HK-2 (cell line): ENCODE data around the gene TAF12.
"Not testable (repeated sequence)": the region's sequence is repeated elsewhere in the genome, so short reads cannot be mapped to it uniquely, and the experiment has no call there.

ENCODE experiments used
- DNase-seq: peaks from one replicate; pipeline ENCODE4 v3.0.0-alpha.2; 2018; ENCODE audit not compliant: unreplicated experiment

The TAF12 gene

DNA sequence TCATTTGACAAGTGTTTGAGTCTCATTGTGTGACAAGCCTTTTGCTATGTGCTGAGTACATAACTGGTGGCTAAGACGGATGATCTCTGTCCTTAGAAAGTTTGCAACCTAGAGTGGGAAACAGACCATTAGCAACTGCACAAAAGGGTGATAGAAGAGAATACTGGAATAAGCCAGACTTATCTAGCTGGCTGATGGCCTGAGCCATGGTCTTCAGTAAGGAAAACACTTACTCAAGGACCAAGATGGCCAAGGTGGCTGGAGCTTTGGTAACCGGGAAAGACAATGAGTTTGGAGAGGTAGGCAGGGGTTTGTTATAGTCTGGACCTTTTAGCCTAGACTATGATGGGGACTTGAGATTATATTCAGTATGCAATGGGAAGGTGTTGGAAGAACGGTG is 1.6 kb upstream of the TAF12 start:
- DNase-seq, result no peak

GRCh38 chr1:28642056-28642846 is 616 bp downstream of the TAF12 start:
- DNase-seq, result no peak

GRCh38 chr1:28640766-28641165 is 2.1 kb downstream of the TAF12 start:
- DNase-seq, result peak; percentile 10

DNA sequence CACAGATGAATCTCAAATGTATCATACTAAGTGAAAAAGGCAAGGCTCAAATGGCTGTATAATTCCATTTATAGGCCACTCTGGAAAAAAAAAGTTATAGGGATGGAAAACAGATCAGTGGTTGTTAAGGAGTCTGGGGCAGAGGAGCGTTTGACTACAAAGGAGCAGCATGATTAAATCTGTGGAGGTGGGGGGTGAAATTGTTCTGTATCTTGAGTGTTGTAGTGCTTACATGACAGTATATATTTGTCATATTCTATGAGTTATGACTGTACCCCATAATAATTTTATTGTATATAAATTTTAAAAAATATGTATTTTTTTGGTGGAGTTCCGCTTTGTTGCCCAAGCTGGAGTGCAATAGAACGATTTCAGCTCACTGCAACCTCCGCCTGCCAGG is 10.3 kb downstream of the TAF12 start:
- no peak for DNase-seq

- no peak for DNase-seq
Measured at GRCh38 chr1:28631713-28632112, 11.2 kb downstream of the TAF12 start.

GRCh38 chr1:28613175-28613574 is 29.7 kb downstream of the TAF12 start:
- no peak for DNase-seq

DNA sequence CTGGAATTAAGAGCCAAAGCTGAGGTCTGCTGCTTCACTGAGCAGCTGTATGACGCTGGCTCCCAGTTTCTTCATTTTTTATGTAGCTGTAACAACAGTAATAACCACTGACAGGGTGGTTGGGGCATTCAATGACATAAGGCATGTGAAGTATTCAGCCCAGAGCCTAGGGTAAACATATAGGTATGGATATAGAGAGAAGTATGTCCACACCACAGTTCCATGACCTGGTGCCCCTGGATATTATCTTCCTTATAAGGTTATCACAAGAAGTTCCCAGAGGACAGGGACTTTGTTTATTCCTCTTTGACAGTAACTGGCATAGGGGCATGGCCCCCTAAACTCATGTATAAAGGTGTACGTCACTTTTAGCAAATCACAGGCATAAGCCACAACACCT is 36.1 kb downstream of the TAF12 start:
- DNase-seq, result no peak

DNA sequence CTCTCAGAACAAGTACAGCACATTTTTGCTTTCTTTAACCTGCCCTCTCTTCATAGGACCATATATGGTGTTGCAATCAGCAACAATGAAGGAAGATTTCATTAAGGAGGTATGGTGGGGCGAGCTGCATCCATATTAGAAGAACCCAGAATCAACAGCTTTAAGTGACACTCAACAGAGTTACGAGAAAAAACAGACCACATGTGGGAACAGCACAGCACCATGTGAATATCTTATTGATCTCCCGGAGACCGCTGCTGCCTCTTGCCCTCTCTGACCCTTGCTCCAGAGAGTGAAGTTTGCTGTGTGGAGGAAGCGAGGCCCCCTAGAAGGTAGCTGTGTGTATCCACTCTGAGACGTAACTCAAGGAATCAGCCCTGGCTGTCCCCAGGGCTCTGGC is 37.9 kb downstream of the TAF12 start:
- no peak for DNase-seq

DNA sequence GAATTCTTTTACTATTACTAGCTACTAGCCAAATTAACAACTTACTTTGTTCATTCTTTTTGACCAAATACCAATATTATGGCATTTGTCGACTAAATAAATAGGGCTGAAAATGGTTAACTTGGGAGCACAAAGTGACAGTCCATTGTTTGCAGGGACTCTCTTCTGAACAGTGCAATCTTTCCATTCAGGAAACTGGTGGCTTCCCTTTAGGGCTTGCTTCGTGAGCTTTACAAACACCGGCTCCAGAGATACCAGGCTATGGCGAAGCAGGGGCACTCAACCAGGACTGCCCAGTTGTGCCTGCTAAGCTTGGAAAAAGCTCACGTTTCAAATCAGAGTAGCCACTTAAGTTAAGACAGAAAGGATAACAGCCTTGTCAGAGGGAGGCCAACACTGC is 38.5 kb downstream of the TAF12 start:
- no peak for DNase-seq

DNA sequence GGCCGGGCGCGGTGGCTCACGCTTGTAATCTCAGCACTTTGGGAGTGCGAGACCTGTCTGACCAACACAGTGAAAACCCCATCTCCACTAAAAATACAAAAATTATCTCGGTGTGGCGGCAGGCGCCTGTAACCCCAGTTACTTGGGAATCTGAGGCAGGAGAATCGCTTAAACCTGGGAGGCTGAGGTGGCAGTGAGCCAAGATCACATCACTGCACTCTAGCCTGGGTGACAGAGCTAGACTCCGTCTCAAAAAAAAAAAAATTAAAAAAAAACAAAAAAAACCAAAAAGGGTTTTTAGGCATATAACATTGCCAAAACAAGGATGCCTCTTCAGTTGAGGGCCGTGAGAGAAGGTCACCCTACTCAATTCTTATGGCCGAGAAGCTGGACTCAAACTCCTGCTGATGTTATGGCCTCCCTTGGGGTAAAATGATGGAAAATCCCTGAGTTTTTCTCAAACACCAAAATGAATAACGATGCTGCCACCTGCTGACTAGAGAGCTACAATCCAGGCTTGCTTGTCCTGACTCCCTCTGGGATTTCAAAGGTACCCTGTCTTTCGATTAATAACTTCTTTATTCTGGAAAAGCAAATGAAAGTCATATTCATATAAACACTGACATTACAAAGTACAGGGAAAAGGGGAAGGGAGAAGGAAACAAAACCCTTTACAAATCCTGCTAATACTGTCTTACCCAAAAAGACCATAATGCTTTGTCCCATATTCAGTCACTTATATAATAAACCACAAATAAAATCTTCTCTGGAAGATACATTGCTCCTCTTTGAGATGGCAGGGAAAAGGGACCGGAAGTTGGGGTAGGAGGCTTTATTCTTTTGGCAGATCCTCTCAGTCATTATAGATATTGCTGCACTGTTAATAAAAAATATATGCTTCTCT is 40.1 kb downstream of the TAF12 start:
- no peak for DNase-seq

DNA sequence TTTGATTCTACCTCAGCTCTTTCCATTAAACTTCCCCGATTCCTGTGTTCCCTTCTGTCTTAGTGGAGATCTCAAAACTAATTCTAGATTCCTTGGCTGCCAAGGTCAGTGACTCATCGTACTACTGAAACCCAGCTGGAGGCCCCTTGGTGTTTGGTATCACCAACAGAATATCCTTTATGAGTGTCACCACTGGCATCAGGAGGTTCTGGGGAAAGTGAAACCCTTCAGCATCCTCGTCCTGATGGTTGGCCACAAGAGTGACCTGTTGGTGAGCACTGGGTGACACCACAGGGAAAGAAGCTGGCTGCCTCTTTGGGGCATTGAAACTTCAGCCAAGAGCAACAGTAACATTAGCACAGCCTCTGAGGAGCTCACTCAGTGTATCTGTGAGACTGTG is 41.2 kb downstream of the TAF12 start:
- peak; percentile 69 for DNase-seq

GRCh38 chr1:28596276-28596675 is 46.6 kb downstream of the TAF12 start:
- not testable (repeated sequence) for DNase-seq

GRCh38 chr1:28595412-28596191 is 47.3 kb downstream of the TAF12 start:
- DNase-seq, result no peak

GRCh38 chr1:28594686-28595411 is 48.0 kb downstream of the TAF12 start:
- DNase-seq, result not testable (repeated sequence)

- not testable (repeated sequence) for DNase-seq
Measured at GRCh38 chr1:28593988-28594356, 48.9 kb downstream of the TAF12 start.

DNA sequence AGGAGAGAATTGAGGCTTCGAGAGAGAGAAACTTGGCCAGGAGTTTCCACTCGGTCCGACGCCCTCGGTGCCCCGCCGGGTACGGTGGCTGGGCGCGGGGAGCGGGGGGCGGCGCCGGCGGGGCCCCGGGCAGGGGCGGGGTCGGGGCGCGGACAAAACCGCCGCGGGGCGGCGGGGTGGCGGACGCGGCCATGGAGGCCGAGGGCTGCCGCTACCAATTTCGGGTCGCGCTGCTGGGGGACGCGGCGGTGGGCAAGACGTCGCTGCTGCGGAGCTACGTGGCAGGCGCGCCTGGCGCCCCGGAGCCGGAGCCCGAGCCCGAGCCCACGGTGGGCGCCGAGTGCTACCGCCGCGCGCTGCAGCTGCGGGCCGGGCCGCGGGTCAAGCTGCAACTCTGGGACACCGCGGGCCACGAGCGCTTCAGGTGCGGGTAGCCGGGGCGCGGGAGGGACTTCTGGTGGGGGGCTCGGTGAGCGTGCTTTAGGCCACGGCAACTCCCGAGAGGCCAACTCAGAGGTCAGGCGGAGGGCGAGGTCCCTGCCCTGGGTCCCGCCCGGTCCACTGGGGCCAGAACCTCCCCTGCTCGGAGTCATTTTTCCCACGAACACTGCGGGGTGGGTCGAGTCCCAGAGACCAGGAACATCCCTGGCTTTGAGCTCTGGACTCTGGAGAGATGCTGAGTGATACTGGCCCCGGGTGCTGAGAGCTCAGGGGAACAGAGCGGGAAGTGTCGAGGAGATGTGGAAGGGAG is 50.4 kb downstream of the TAF12 start:
- no peak for DNase-seq

- DNase-seq, result no peak
Measured at GRCh38 chr1:28591708-28592320, 51.1 kb downstream of the TAF12 start, which contains the start of gene RAB42. RAB42 (plus strand) TSS chr1:28592265; CDS start chr1:28592512, 247 bp downstream.

GRCh38 chr1:28586585-28587391 is 56.1 kb downstream of the TAF12 start:
- not testable (repeated sequence) for DNase-seq

DNA sequence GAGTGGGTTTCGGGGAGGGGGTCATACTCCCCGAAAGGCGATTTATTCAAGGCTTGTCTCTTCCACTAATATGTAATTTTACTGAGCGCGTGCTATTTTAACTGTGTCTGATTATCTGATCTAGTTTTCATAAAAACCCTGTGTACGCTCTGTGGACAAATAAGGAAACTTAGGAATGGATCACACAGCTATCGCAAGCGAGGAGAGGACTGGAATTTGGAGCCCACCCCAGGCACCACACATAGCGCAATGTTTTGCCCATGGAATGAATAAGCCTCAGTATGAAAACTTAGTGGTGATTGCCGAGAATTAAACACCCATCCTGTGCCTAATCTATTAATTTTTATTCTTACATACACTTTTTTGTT is 60.6 kb downstream of the TAF12 start:
- DNase-seq, result no peak
